Stimulated activated CD4-positive, alpha-beta T cell treated with anti-CD3 and anti-CD28 coated beads, Interleukin-4, amount 100 ng/mL, for 48 hours (primary cell): ENCODE measurements around the gene GNAL.
"Not testable (repeated sequence)": the region's sequence is repeated elsewhere in the genome, so short reads cannot be mapped to it uniquely, and the experiment has no call there.

ENCODE experiments used
- DNase-seq, 2 donors: peaks; one replicate each; pipeline ENCODE4 v3.0.0-alpha.2; 2020; ENCODE audit warnings: low read depth in 2 of 2

GNAL gene

DNA sequence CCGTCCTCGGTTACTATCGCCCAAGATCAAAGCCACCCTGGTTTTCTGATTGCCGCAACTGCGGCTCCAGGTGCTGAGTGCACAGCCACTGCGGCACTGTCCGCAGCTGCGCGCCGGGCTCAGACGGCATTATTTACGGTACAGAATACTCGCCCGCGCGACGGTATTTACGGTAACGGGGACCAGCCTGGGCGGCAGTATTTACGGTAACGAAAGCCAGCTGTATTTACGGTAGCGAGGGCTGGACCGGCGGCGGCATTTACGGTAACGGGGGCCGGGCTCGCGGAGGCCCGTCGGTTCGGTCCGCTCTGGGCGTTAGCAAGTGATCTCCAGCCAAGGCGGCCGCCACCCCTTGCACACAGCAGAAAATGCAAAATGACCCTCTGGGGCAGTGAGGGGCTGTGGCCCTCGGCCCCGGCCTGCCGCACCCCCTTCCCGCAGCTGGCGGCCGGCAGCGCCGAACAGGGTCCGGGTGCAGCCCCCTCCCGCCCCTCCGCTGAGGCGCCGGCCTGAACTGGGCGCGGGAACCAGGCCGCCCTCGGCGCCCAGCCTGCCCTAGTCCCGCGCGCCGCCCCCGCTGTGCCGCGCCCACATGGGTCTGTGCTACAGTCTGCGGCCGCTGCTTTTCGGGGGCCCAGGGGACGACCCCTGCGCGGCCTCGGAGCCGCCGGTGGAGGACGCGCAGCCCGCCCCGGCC, at the start of gene GNAL:
Gene GNAL (plus strand): TSS at position 293 of the 697 bp plus-strand sequence. CDS start 300 bp downstream, at position 593.
- peak; percentile 42 to 58 for DNase-seq

DNA sequence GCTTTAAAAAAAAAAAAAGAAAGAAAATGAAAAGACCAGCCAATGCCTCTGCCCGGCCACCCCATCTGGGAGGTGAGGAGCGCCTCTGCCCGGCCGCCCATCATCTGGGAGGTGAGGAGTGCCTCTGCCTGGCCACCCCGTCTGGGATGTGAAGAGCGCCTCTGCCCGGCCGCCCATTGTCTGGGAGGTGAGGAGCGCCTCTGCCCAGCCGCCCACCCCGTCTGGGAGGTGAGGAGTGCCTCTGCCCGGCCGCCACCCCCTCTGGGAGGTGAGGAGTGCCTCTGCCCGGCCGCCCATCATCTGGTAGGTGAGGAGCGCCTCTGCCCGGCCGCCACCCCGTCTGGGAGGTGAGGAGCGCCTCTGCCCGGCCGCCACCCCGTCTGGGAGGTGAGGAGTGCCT, 41.8 kb upstream of the GNAL start:
- not testable (repeated sequence) for DNase-seq

DNA sequence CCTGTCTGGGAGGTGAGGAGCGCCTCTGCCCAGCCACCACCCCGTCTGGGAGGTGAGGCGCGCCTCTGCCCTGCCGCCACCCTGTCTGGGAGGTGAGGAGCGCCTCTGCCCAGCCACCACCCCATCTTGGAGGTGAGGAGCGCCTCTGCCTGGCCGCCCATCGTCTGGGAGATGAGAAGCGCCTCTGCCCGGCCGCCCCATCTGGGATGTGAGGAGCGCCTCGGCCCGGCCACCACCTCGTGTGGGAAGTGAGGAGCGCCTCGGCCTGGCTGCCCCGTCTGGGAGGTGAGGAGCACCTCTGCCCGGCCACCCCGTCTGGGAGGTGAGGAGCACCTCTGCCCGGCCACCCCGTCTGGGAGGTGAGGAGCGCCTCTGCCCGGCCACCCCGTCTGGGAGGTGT, 41.3 kb upstream of the GNAL start:
- DNase-seq = not testable (repeated sequence)

DNA sequence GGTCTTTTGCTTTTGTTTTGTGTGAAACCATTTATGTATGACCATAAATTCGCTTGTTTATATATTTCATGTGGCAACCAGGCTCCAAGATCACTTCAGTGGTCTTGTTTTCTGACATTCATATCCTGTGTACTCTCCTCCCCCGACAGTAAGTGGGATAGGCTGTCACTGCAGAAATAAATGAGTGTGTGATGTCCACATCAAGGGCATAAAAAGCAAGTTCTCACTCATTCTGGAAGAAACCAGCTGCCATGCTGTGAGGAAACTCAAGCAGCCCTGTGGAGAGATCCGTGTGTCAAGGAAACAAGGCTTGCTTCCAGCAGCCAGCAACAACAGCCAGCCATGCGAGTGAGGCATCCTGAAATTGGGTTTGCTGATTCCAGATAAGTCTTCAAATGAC, 39.2 kb upstream of the GNAL start:
- DNase-seq = no peak

DNA sequence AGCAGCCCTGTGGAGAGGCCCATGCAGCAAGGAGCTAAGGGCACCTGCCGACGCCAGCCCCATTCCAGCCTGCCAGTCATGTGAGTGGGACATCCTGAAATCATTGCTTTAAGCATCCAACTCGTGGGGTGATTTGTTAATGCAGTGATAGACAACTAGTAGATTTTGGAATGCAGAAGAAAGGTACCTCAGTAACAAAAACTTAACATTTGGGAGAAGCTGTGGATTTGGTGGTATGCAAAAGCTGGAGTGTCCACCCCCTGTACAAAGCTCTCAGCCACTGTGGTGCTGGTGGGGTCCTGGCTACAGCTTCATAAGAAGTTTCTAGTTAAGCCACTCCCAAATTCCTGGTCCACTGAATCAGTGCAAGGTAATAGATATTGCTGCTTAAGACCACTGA, 37.2 kb upstream of the GNAL start:
- DNase-seq = no peak

DNA sequence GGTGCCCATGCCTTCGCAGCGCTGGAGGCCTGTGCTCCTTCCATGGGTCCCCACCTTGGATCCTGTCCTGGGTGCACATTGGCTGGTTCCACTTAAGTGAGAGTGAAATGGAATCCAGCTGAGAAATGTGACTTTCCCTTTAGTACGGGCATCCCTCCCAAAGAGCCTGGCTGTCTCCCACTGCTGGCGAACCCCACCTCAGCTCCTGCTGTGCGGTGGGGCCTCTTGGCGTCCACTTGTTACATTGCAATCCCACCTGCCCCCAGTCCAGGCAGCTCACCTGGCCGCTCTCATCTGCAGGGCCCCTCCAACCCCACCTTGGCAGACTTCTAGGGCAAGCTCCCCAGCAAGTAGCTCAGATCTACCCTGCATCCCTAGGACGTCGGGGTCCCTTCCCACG, 35.5 kb upstream of the GNAL start:
- no peak for DNase-seq

DNA sequence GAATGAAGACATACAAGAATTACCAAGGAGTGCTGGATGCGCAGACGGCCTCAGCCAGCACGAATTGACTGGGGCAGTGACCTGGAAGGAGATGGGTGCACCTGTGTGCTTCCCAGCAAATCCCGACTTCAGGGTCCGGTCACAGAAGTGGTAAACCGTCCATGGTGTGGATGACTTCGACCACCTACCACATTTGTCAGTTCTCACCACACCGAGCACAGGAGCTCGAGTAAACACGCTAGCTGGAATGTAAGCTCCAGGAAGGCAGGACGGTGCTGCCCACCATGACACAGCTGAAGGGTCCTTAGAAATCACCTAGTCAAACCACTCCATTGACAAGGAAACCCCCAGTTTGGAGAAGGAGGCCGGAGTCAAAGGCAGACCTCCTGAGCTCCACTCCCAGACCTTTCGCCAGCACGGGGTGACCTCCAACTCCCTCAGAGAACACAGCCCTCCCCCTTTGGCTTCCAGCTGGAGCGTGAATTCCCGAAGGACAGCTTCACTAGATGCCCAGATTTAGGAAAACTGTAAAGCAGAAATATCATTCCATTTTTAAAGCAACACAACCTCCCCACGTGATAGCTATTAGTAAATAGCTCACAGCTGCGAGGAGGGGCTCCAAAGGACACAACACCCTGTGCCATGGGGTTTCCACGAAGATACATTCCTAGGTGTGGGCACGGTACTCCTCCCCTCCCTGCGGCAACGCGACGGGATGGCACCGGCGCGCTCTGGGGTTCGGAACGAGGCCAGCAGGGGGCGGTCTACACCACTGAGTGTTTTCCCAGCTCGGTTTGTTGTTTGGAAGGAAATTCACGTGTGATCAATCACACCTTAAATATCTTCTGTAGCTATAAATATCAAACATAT, 34.1 kb upstream of the GNAL start:
- peak; percentile 40 to 66 for DNase-seq

DNA sequence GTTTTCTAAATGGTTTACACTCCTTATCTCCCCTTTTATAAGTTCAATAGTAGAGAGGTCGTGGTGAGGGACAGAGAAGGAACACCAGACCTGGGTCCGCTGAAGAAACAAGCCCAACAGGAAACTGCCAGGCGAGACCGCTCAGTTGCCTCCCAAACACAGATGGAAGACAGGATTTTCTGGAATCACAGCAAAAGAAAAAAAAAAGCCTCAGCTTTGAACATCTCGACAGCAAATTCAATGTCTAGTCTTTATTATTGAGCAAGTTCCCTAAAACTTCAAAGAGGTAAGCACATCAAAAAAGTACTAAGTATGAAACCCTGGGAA, 33.5 kb upstream of the GNAL start:
- DNase-seq = no peak

DNA sequence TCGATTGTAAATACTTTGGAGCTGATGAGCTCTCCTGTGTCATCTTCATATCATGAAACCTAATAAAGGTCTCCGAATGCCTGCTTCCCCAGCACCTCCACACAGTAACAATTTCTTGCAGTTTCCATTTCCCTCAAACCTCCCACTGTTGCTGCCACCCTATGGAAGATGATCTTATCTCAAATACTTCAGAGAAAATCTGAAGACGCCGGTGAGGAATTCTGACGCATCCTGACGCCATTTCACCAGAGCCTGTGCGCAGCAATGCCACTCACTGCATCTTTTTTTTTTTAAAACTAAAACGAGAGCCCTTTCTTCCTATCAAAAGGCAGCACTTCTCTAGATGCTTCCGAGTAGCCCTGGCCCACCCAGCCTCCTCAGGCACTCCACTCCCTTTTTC, 31.9 kb upstream of the GNAL start:
- DNase-seq = no peak

DNA sequence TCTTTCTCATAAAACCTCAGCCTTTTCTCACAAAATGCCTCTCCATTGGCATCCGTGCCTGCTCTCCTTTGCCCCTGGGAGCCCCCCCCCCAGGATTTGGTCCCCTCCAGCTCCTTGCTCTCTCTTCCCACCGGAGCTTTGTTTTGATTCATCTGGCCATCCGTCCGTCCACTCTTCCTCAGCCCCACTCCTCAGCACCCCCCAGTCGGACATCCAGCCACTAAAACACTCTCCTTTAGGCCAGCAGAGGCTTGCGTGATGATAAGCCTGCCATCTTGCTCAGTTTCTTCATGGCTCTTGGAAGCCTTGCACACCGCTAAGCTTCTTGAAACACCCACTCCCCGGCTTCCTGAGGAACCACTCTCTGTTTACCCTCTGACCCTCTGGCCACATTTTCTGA, 31.5 kb upstream of the GNAL start:
- DNase-seq = no peak

DNA sequence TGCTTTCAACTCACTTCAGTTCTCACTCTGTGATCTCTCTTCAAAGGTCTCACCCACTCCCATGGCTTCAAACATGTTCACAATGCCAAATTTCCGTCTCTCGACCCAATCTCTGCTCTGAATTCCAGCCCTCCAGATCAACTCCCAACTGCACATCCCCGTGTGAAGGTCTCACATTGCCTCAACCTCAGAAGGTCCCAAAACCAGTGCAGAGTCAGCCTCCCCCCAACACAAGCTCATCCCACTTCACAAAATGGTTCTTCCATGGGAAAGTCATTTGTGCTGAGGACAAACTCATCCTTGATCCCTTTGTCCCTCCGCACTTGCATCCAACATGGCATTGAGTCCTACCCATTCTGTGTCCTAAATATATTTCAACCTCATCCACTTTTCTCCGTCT, 31.0 kb upstream of the GNAL start:
- no peak for DNase-seq

DNA sequence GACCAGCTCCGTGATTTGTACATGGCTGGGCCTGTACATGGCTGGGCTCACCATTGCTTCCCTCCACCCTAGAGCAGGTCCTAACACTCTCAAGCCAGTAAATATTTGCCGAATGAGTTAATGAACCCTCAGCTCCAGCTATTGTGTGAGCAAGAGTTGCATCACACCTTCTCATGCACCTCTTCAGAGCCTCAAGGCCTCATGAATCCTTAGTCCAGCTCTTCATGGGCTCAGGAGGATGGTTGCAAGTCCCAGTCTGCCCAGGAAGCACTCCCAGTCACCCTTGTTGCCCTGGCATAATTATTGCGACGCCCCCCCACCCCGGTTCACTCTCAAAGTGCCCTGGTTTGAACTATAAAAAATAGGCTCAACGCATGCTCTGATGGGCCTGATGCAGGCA, 30.1 kb upstream of the GNAL start:
- DNase-seq = no peak

DNA sequence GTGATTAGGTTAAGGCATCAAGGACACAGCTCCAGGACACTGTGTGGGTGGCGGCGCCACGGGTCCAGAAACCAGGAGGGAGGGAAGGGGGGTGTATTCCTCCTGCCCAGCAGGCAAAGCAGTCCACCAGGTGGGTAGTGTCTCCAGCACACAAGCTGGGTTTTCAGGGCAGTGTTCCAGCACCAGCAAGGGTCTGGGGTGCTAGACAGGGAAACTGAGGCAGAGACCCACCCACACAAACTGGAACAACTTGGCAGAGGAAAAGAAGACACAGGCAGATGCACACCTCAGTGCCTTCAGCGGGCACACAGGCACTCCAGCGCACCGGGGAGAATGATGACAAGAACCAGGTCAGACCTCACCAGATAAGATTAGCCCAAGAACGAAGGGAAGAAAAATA, 28.4 kb upstream of the GNAL start:
- no peak for DNase-seq

DNA sequence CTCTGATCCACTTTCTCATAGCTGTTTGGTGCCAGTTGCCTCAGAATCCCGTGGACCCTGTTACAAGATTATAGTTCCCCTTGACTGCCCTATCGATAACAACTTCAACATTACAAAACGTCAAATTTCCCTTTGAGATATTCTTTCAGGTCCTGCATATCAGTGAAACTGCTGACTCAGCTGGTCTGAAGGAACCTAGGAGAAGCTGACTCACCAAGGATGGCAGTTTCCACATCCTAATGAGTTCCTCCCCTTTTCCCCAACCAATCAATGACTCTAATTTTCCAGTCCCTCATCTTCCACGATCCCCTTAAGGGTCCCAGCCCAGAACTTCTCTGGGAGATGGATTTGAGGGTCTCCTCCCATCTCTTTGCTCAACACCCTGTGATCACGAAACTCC, 27.6 kb upstream of the GNAL start:
- DNase-seq = no peak

DNA sequence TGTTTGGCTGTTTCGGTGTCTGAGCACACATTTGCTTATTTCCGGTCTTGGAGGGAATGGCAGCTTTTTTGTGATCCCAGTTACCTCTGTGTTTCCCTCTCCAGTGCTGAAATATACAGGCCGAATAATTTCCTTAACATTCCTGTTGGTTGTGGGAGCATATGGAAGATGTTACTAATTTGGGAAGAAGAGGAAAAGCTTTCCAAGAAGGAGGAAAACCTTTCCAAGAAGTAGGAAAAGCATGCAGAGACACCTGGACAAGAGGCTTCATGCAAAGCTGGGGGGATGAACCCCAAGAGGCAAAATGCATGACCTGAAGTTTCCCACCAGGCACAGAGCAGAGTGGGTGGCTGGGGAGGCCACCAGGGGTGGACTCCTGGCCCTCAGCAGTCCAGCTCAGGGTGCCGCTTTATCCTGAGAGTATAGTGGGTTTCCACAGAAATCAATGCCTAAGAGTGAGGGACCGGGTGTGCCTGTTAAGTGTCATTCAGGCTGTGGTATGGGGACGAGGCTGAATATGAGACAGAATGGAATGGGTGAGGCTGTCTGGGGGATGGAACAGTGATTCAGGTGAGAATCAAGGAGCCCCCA, 25.5 kb upstream of the GNAL start:
- no peak for DNase-seq

DNA sequence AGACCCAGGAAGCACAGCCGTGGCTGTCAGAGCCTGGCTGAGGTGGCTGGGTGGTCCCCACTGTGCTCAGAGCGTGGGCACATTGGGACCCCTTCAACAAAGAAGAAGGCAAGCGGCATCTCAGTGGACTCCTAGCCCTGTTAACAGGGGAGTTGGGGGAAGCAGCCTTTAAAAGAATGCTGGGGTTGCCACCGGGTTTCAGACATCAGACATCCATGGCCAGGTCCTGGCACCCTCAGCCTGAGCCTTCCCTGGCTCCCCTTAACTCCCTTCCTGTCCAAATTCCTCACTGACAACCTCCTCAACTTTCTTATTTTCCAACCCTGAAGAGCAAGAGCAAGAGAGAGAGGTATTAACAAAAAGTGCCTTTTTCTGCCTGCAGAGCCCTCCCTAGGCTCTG, 24.8 kb upstream of the GNAL start:
- DNase-seq = no peak

DNA sequence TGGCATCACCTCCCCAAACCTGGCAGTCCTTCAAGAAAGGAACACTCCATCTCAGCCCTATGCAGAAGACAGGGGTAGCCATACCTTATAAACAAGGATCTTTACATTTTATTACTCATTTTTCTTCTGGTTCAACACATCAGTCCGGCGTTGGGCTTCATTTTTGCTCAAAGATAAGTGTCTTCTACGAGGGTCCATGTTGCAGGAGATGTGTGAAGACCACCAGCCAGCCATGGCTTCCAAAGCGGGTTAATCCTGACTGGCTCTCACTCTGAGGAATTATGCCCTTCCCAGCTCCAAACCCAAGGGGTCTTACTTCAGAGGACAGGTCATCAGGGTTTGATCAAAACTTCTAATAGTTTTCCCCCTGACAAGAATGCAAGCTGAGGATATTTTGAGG, 23.9 kb upstream of the GNAL start:
- DNase-seq = no peak

DNA sequence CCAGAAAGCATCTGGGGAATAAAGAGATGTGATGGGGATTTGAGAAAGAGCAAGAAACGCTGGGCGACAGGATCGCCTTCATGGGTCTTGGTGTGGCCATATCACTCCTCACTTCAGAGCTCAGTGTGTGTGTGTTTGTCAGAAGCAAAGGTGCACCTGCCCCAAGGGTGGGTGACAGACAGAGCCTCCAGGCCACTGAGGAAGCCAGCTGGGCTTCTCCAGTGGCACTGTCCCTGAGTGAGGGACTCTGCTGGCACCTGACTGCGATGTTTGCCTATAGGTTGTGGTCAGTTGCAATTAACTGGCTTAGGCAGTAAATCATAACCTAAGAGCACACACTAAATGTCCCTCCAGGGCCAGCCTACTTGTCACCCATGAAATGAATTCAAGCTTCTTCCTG, 23.5 kb upstream of the GNAL start:
- no peak for DNase-seq

DNA sequence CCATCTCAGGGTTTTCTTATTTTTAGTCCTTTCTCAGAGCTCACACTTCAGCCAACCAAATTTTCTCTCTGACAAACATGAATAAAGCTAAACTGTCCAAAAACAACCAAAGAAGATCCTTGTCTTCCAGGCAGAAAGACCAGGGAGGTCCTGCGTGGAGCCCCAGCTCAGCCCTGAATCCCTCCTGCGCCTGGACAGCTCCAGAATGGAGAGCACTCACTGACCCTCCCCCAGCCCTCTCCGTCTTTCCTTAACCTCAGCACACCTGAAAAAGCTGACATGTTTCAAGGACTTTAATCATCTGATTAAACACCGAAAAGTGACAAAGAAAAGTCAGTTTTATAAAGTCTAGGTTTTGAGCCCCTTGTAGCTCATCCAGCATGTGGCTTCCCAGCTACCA, 22.9 kb upstream of the GNAL start:
- DNase-seq = no peak

DNA sequence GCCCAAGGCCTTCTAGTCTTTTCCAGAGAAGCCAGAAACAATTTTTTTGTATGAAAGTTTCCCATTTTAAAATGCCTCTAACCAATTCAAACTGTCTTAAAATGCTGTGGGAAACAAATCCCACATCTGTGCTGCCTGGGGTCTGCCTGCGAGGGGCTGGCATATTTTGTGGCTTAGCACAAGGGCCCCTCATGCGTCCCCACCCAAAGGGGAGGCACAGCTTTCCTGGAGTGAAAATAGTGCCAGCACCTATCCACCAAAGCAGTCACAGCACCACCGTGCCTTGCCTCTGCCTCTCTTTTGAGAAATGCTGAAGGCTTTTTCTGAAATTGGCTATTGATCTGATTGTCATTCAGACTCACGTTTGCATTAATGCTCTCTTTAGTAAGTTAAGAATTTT, 22.2 kb upstream of the GNAL start:
- DNase-seq = no peak

DNA sequence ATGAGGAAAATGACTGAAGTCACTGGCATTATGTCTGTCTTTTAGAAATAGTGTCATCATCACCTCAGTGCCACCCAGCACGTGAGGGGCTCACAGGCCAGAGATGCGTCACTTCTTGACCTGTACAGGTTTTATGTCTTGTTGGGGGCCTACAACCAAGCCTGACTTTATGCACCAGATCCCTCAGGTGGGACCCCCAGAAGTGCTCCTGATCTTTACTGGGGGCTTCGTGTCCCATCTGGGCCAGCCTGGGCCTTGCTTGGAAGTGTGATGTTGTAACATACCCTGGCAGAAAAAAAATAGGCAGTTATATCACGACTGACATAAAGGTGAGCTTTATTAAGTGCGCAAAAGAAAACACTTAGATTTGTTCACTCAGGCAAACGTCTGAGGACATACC, 21.5 kb upstream of the GNAL start:
- DNase-seq = no peak

DNA sequence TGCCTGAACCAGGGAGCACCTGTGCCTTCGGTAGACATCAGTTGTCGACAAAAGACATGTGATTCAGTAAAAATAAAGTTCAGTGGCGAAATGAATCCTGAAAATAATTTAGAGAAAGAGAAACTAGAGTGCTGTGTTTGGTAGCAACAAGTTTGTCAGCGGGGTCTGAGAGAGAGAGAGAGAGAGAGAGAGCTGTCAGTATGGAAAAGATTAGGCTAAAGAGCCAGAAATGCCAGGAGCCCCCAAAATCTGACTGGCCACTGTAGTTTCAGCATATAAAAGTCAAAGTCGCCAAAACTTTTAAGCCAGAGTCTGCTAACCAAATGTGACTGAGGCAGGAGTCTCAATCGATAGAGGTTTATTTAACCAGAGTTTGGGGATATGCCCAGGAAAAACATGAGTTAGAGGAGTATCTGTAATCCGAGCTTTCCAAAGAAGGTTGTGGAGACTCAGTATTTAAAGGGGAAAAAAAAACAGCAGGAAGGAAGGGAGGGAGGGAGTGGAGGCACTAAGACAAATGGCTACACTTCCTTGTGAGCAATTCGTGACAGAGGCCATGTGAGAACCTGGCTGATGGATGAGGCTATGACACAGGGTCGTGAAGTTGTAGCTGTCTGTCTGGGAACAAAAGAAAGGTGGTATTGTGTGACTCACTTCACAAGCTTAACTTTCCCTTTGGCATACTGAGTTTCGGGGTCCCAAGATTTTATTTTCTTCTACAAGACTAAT, 20.5 kb upstream of the GNAL start:
- DNase-seq = no peak
